Left lobe of liver (tissue), 1 donor: ENCODE data around the gene HES2. TPM values are rescaled to one million over a fixed set of nuclear protein-coding genes. Genes with fewer than 3 reads are reported as not detected.

Experiments used
- total RNA-seq: library from RNA; stranded (reverse); gene quantifications from one replicate; pipeline ENCODE4 v1.2.1, GENCODE V29; 2021
- donor health status: DM: no; HTN: yes; CAD: no.

HES2 gene
- total RNA-seq, 1 donor from 2014 or later, result 0.13 TPM

Other genes with a start within 250 kb of the HES2 start
- gene CHD5, start 239.6 kb downstream of the HES2 start, total RNA-seq, result 0.08 TPM
- gene RPL22, start 220.3 kb downstream of the HES2 start, total RNA-seq, result 109 TPM
- 17.7 TPM for gene RNF207, start 213.8 kb downstream of the HES2 start, total RNA-seq
- gene ICMT, start 184.0 kb downstream of the HES2 start, total RNA-seq, result 25.9 TPM
- gene HES3, start 175.7 kb downstream of the HES2 start, total RNA-seq, result not detected
- 40.0 TPM for gene GPR153, start 158.8 kb downstream of the HES2 start, total RNA-seq
- 13.2 TPM for gene ACOT7, start 26.2 kb downstream of the HES2 start, total RNA-seq
- 172 TPM for gene ESPN, start 4.9 kb upstream of the HES2 start, total RNA-seq
- gene TNFRSF25, start 46.3 kb upstream of the HES2 start, total RNA-seq, result 2.1 TPM
- 1.1 TPM for gene PLEKHG5, start 71.7 kb upstream of the HES2 start, total RNA-seq
- gene NOL9, start 134.6 kb upstream of the HES2 start, total RNA-seq, result 11.1 TPM
- 0.05 TPM for gene TAS1R1, start 135.4 kb upstream of the HES2 start, total RNA-seq
- 38.4 TPM for gene ZBTB48, start 160.1 kb upstream of the HES2 start, total RNA-seq
- gene KLHL21, start 182.9 kb upstream of the HES2 start, total RNA-seq, result 20.0 TPM
- gene PHF13, start 193.8 kb upstream of the HES2 start, total RNA-seq, result 5.5 TPM
- 9.7 TPM for gene THAP3, start 204.9 kb upstream of the HES2 start, total RNA-seq